T-helper 1 cell treated with Interleukin-12 subunit alpha and Interleukin-12 subunit beta and Interleukin-4 antibody, amounts not matched to agents 30 μg/mL and 1 μg/mL, for 36 hours (primary cell): ENCODE data around the gene SMAD3.
"Not testable (repeated sequence)": the region's sequence is repeated elsewhere in the genome, so short reads cannot be mapped to it uniquely, and the experiment has no call there.

Experiments used
- H3K27ac Mint-ChIP-seq: one replicate; pipeline ENCODE4 v1.8.0; 2021; ENCODE audit warnings: mild to moderate bottlenecking, mixed read lengths
- H3K27me3 Mint-ChIP-seq: one replicate; pipeline ENCODE4 v1.8.0; 2021; ENCODE audit warnings: low read depth, mixed read lengths
- H3K36me3 Mint-ChIP-seq: one replicate; pipeline ENCODE4 v1.8.0; 2021; ENCODE audit warnings: low read depth, mixed read lengths
- H3K4me1 Mint-ChIP-seq: one replicate; pipeline ENCODE4 v1.8.0; 2021; ENCODE audit warnings: low read depth, mixed read lengths
- H3K4me3 Mint-ChIP-seq: one replicate; pipeline ENCODE4 v1.8.0; 2021; ENCODE audit warnings: mild to moderate bottlenecking, moderate library complexity, mixed read lengths
- H3K9me3 Mint-ChIP-seq: one replicate; pipeline ENCODE4 v1.8.0; 2021; ENCODE audit warnings: mixed read lengths

Gene SMAD3

DNA sequence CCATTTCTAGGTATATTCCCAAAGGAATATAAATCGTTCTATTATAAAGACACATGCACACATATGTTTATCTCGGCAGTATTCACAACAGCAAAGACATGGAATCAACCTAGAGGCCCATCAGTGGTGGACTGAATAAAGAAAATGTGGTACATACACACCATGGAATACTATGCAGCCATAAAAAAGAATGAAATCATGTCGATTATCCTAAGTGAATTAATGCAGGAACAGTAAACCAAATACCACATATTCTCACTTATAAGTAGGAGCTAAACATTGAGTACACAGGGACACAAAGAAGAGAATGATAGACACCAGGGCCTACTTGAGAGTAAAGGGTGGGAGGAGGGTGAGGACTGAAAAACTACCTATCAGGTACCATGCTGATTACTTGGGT lies 37.0 kb upstream of the SMAD3 start:
- H3K4me1 Mint-ChIP-seq = peaks cover 19% of the 10 kb centered on the region
- not testable (repeated sequence) for H3K36me3 Mint-ChIP-seq, H3K9me3 Mint-ChIP-seq, H3K27me3 Mint-ChIP-seq, H3K4me3 Mint-ChIP-seq, H3K27ac Mint-ChIP-seq

DNA sequence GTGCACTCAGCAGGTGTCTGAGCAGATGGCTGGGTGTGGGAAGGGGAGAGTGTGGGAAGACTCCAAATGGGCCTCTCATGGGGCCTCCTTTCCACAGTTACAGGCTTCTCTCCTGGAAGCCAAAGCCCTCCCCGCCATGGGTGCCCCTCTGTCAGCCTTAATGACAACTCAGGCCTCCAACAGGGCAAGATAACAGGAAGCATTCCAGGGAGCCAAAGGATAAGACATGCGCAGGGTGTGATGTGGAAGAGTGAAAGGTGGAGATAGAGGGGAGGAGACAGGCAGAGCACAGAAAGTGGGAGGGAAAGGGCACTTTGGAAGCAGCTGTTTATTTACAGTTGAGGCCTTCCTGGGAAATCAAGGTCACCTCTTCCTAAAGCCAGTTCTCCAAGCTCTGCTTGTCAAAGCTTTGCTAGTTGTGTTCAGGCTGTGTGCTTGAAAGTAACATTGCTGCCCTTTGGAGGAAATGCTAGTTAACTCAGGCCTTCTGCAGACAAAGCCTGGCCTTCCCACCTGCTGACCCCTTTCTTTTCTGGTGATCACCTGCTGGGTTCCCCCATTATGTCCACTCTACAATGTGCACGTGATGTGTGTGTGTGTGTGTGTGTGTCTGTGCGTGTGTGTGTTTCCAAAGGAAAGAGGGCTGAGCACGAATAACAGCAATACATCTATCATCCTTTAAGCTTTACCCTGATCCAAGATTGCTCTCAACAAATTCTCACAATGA lies 35.2 kb upstream of the SMAD3 start:
- Mint-ChIP-seq H3K27ac (peak overlapping the region; percentile 9), H3K4me1 (peaks cover 19% of the 10 kb centered on the region), H3K9me3 (no peaks in the 10 kb centered on the region), H3K4me3 (no peak overlapping the region), H3K27me3 (peaks cover 11% of the 10 kb centered on the region), H3K36me3 (no peaks in the 10 kb centered on the region)

DNA sequence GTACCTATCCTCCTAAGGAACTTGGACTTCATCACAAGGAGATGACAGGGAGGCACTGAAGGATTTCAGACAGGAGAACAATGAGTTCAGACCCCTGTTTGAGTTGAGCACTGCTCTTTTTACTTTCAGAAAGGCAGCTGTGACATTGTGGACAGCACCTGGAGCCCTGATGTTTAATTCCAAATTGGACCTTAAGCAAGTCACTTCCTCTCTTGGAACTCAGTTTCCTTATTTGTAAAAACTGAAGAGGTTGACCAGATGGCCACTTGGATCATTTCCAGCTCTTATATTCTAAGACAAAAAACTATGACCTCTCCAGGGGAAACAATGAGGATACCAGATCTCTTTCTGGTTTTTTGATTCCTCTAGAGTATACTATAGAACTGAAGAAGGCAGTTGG lies 34.1 kb upstream of the SMAD3 start:
- no peak overlapping the region for H3K27ac Mint-ChIP-seq

DNA sequence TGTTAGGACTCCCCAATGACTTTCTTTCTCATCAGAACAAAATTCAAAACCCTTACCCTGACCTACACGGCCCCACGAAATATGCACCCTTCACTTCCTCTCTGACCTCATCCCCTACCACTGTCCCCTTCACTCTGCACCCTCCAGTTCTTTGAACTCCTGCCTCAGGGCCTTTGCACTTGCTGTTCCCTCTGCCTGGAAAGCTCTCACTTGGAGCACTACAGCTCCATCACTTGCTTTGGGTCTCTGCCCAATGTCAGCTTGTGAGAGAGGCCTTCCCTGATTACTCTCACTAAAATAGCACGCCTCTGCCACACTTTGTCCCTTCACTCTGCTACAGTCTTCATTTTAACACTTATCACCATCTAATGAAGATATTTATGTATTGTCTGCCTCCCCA lies 32.8 kb upstream of the SMAD3 start:
- no peaks in the 10 kb centered on the region for H3K36me3 Mint-ChIP-seq
- no peak overlapping the region for H3K4me3 Mint-ChIP-seq
- H3K4me1 Mint-ChIP-seq = peaks cover 25% of the 10 kb centered on the region
- H3K9me3 Mint-ChIP-seq = no peaks in the 10 kb centered on the region
- no peak overlapping the region for H3K27ac Mint-ChIP-seq
- peaks cover 11% of the 10 kb centered on the region for H3K27me3 Mint-ChIP-seq

More for the DNA sequence above, 34.1 kb upstream of the SMAD3 start:
- H3K4me3 Mint-ChIP-seq = no peak overlapping the region
- no peaks in the 10 kb centered on the region for H3K36me3 Mint-ChIP-seq
- H3K27me3 Mint-ChIP-seq = peaks cover 11% of the 10 kb centered on the region
- H3K4me1 Mint-ChIP-seq = peaks cover 15% of the 10 kb centered on the region
- H3K9me3 Mint-ChIP-seq = no peaks in the 10 kb centered on the region

DNA sequence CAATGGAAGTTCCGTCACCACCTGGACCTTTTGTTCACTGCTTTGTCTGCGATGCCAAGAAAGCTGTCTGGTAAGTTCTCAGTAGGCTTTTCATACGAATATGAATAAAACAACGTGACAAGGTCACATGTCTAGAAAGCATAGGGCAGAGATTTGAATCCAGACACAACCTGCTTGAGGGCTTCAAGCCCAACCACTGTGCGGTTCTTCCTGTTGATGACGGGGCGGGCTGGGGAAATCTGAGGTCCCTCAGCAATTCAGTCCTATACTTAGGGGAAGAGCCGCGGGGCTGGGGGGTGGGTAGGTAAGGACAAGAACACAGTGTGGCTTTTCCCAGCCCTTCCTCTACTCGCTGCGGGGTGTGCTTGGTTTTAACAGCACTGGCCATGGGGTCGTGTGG lies 32.4 kb upstream of the SMAD3 start:
- H3K9me3 Mint-ChIP-seq = no peaks in the 10 kb centered on the region
- H3K4me1 Mint-ChIP-seq = peaks cover 22% of the 10 kb centered on the region
- H3K27ac Mint-ChIP-seq = no peak overlapping the region
- no peaks in the 10 kb centered on the region for H3K36me3 Mint-ChIP-seq
- H3K27me3 Mint-ChIP-seq = peaks cover 11% of the 10 kb centered on the region
- no peak overlapping the region for H3K4me3 Mint-ChIP-seq

DNA sequence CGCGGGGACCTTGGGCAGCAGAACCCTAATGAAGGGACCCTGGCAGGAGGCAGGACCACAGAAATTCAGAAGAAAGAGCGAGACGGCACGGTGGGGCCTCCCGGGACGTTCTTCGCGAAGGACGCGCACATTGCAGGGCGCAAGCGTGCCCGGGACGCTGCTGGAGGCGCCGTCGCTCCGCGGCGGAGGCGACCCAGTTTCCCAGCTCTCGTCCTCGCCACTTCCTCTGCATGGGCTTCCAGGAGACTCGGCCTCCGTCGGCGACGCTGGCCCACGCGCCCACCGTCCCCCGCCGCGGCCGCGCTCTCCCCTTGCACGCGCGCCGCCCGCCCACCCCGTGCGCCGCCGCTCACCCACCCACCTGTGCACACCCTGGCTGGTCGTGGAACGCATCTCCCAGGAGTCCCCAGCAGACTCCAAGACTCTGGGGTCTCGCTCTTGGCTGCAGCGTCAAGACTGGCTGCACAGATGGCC lies 31.8 kb upstream of the SMAD3 start:
- H3K36me3 Mint-ChIP-seq = no peaks in the 10 kb centered on the region
- H3K27me3 Mint-ChIP-seq = peaks cover 11% of the 10 kb centered on the region
- H3K4me1 Mint-ChIP-seq = peaks cover 21% of the 10 kb centered on the region
- no peaks in the 10 kb centered on the region for H3K9me3 Mint-ChIP-seq
- H3K4me3 Mint-ChIP-seq = no peak overlapping the region
- no peak overlapping the region for H3K27ac Mint-ChIP-seq

DNA sequence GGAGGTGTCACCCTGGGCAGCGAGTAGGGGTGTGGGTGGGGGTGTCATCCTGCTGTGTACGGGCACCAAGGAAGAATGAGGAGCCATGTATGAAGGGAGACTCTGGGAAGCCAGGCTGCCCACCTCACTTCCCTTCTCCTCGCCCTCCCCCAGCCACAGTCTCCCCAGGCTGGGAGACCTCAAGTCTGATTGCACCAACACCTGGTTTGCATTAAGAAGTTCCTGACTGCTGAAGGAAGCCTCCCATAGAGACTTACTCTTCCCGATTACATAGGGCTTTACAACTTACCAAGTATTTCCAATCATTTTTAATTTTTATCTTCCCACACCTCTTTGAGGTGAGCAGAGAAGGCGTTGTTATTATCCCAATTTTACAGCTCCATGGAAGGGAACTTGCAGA lies 29.5 kb upstream of the SMAD3 start:
- Mint-ChIP-seq H3K36me3 (no peaks in the 10 kb centered on the region), H3K4me3 (no peak overlapping the region), H3K9me3 (no peaks in the 10 kb centered on the region), H3K27me3 (peaks cover 11% of the 10 kb centered on the region), H3K27ac (no peak overlapping the region), H3K4me1 (peaks cover 21% of the 10 kb centered on the region)

DNA sequence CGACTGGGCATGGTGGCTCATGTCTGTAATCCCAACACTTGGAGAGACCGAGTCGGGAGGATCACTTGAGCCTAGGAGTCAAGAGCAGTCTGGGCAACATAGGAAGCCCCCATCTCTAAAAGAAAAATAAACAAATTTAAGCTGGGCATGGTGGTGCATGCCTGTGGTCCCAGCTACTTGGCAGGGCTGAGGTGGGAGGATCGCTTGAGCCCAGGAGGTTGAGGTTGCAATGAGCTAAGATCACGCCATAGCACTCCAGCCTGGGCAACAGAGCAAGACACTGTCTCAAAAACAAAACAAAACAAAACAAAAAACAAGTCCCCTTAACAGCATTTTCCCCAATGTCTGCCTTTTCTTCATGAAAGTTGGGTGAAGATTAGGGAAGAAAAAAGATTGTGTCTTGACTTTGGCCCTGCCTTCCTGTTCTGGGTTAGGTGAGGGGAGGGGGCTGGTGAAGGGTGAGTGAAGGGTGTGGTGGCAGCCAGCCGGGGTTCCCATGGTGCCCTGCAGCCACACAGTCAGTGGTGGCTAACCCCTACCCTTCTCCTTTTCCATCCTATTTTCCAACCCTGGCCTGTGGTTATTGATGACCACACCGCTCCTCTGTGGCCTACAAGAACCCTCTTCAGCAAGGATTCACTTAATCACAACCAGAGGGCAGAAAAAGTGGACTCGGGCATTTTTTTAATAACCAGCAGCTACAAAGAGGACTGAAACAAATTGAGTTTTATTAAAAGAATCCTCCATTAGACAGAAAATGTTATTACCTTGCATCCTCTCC lies 28.4 kb upstream of the SMAD3 start:
- H3K36me3 Mint-ChIP-seq = no peaks in the 10 kb centered on the region
- no peaks in the 10 kb centered on the region for H3K9me3 Mint-ChIP-seq
- H3K27ac Mint-ChIP-seq = no peak overlapping the region
- H3K4me1 Mint-ChIP-seq = peaks cover 22% of the 10 kb centered on the region
- no peak overlapping the region for H3K4me3 Mint-ChIP-seq
- peaks cover 11% of the 10 kb centered on the region for H3K27me3 Mint-ChIP-seq

DNA sequence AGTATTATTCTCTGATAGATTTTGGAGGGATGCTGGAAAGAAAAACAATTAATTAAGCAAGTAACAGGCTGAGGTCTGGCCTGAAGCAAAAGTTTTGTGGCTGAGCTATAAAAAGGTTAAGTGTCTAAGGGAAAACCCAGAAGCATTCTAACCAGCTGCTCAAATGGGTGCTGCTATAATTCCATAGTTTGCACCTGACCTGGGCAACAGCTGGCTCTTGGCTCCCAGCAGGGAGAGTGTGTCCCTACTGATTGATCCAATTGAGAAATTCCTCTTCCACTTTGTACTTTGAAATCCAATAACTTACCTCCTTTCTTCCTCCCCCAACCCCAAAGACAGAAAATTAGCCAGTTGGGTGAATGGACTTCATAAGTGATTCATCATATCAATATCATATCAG lies 27.7 kb upstream of the SMAD3 start:
- Mint-ChIP-seq H3K4me3 (peak overlapping the region; percentile 4), H3K9me3 (no peaks in the 10 kb centered on the region), H3K36me3 (no peaks in the 10 kb centered on the region), H3K27ac (no peak overlapping the region), H3K27me3 (peaks cover 11% of the 10 kb centered on the region), H3K4me1 (peaks cover 29% of the 10 kb centered on the region)

DNA sequence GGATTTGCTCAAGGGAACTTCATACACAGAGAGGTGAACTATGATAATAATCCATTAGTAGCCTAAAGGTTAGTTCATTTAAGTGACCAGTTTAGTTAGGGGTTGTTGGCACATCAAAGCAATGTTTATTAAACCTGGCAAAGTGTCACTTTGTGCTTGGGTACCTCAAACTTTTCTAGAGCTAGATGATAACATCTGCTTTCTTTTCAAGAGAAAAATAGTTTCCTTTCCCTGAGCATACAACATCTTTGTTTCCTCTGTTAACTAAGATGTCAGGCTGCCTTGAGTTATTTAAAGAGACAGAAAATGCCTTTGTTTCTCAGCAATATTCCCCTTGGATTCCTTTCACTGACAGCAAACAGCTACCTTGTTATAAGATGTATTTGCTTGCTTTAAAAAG lies 26.7 kb upstream of the SMAD3 start:
- Mint-ChIP-seq H3K4me1 (peaks cover 34% of the 10 kb centered on the region), H3K36me3 (no peaks in the 10 kb centered on the region), H3K27me3 (peaks cover 11% of the 10 kb centered on the region), H3K9me3 (no peaks in the 10 kb centered on the region), H3K27ac (peak overlapping the region; percentile 28), H3K4me3 (peak overlapping the region; percentile 39)

DNA sequence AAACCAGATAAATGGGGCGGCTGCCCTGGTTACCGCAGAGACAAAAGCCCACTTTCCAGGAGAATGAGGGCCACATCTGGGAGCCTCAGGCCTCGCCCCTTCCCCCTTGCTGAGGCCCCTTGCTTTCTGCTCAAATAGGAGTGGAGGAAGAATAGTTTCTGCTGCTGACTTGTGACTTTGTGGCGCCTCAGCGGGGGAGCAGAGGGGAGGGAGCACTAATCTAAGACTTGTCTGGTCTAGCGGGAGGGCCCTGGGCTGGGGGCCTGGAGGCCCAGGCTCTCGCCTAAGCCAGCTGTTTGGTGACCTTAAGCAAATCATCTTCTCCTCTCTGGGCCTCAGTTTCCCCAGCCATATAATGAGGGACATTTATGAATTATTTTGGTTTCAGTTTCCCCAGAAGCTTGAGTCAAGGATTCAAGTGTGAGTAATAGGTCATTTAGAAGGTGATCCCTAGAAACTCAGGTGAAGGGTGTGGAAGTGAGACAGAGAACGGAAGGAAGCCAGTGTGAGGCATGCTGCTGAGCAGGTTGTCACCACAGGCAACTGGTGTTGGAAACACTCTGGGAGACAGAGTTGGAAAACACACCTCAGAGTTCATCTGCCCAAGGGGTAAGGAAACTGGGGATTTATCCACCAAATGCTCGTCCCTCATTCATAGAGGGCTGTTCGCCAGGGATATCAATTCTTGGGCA lies 25.9 kb upstream of the SMAD3 start:
- peak overlapping the region; percentile 39 for H3K4me3 Mint-ChIP-seq
- H3K27ac Mint-ChIP-seq = peak overlapping the region; percentile 28
- H3K9me3 Mint-ChIP-seq = no peaks in the 10 kb centered on the region
- H3K36me3 Mint-ChIP-seq = no peaks in the 10 kb centered on the region
- peaks cover 4% of the 10 kb centered on the region for H3K27me3 Mint-ChIP-seq
- H3K4me1 Mint-ChIP-seq = peaks cover 28% of the 10 kb centered on the region

DNA sequence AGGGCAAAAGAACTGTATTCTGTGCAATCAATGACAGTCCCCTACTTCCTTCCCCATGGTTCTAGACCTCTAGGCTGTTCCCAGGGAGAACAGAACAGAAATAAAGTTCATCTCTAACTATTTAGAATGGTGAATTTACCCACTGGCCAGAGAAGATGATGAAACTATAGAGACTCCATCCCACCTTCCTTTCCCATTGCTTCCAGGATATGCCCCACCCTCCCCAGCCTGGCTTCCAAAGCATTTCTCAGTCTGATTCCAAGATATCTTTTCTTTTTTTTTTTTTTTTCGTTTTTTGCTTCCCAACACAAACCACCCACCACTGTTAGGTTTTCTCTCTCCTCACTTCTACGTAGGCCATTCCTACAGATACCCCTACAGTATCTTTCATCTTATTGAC lies 25.1 kb upstream of the SMAD3 start:
- Mint-ChIP-seq H3K27me3 (no peaks in the 10 kb centered on the region), H3K36me3 (no peaks in the 10 kb centered on the region), H3K9me3 (no peaks in the 10 kb centered on the region), H3K4me3 (no peak overlapping the region), H3K4me1 (peaks cover 22% of the 10 kb centered on the region), H3K27ac (peak overlapping the region; percentile 28)

DNA sequence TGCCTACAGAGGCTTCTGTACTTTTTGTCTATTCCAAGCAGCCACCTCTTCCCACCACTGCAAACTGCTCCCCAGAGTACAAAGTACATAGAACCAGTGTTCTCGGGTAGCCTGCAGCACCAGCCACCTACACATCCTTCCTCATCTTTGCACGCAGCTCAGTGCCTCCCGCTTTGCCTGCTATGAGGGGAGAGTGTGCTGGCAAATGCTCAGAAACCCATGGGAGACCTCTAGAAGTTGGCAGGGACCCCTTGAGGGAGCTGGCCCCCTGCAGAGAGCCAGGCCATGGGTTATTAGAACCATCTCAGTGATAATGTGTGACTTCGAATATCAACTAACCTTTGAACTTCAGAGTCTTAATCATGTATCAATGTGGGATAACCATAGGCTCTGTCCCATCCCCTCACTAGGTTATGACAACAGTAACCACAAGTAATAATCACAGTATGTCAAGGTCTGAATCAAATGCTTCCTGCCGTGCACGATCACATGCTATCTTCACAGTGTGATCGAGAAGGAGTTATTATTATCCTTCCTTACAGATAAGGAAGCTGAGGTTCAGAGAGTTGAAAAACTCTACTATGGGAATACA lies 22.8 kb upstream of the SMAD3 start:
- no peaks in the 10 kb centered on the region for H3K27me3 Mint-ChIP-seq
- H3K4me3 Mint-ChIP-seq = no peak overlapping the region
- peaks cover 12% of the 10 kb centered on the region for H3K4me1 Mint-ChIP-seq
- H3K27ac Mint-ChIP-seq = no peak overlapping the region
- H3K36me3 Mint-ChIP-seq = no peaks in the 10 kb centered on the region
- H3K9me3 Mint-ChIP-seq = no peaks in the 10 kb centered on the region

DNA sequence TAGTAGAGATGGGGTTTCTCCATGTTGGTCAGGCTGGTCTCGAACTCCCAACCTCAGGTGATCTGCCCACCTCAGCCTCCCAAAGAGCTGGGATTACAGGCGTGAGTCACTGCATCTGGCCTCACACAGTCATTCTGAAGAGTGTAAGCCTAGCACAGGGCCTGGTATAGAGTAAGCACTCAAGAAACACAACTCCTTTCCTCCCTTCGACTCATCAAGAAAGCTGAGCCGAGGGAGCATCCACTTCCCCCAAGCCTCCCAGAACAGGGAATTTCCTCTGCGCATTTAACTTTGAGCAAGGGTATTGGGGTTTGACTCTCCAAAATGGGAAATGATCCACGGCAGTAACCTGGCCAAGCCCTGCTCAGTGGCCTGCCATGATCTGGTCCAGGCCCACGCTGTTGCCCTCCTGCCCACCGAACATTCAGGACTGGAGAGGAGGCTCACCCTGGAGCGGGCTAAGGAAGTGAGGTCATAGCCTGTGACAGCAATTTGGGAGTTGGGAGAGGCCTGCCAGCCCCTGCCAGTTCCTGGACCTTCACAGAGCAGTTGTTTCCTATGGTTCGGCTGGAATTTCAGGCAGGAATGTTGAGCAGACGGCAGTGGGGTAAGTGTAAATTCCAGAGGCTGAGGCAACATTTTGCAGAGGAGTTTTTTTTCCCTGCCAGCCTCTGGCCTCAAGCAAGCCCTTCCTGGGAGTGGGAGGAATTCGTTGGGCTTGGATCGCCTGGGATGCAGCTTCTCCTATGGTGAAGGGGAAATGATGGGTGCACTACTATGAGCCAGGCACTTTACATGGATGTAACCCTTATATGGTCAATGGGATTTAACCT lies 21.2 kb upstream of the SMAD3 start:
- no peaks in the 10 kb centered on the region for H3K36me3 Mint-ChIP-seq
- H3K4me3 Mint-ChIP-seq = no peak overlapping the region
- no peak overlapping the region for H3K27ac Mint-ChIP-seq

More for the DNA sequence above, 21.2 kb upstream of the SMAD3 start:
- Mint-ChIP-seq H3K27me3 (no peaks in the 10 kb centered on the region), H3K4me1 (peaks cover 17% of the 10 kb centered on the region), H3K9me3 (no peaks in the 10 kb centered on the region)
